GM19372 (cell line): ENCODE measurements around the gene RUNDC1.

Source experiments
- ATAC-seq: cut with Tn5 transposase; IDR thresholded peaks from one replicate; pipeline ENCODE4 v1.9.1; 2021; ENCODE audit warnings: mild to moderate bottlenecking, low read depth, moderate library complexity; ENCODE audit not compliant: unreplicated experiment

Gene RUNDC1

DNA sequence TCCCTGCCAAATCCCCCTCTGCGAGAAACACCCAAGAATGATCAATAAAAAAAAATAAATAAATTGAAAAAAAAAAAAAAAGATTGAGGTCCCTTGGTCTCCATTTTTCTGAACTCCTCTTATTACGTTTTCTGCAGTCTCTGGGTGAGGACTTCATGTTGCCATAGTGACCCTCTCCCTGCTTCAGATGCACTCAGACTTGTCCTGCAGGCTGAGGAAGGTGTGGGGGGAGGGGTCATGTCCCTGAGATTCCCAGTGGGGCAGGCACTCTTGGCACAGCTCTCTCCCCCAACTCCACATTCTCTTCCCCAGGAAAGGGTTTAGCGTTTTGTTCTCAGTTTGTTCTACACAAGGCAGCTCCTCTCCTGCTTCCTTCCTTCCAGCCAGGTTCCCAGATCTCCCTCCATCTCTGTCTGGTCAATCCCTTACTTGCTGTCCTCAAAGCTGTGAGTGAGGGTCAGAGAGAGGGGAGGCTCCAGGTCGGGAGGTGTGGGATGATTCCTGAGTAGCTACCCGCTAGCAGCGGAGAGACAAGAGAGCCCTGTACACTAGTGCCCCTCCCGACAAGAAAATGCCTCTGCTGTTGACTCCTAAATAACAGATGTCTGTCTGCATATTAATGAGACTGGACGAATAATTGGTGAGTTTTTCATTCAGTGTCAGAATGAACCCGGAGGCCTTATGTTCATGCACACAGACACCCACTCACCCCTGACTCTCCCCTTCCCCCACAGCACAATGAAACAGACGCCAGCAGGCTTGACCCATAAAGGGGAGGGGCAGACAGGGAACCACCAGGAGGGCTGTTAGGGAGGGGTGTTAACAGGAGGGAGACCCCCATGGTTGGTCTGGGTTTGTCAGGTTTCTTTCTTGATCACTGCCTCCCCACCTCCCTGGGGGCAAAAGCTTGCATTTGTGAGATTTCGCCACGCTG lies 53.9 kb downstream of the RUNDC1 start:
- no peak for ATAC-seq

GRCh38 chr17:43034894-43035293 lies 54.5 kb downstream of the RUNDC1 start:
- no peak for ATAC-seq

DNA sequence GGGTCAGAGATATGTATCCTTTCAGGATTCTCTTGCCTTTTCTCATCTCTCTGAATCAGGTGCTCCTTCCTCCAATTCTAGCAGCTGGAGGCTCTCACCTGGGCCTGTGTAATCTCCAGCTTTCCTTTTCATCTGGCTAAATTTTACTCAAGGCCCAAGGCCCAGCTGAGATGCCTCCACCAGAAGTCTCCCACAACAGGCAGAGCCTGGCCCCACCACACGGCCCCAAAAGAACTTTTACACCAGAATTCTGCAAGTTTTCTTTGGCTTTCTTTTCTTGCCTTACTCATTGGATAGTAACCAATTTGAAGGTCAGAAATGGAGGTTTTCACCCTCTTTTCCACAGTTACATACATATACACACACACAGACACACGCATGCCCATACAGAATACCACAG lies 59.3 kb downstream of the RUNDC1 start:
- ATAC-seq: no peak

DNA sequence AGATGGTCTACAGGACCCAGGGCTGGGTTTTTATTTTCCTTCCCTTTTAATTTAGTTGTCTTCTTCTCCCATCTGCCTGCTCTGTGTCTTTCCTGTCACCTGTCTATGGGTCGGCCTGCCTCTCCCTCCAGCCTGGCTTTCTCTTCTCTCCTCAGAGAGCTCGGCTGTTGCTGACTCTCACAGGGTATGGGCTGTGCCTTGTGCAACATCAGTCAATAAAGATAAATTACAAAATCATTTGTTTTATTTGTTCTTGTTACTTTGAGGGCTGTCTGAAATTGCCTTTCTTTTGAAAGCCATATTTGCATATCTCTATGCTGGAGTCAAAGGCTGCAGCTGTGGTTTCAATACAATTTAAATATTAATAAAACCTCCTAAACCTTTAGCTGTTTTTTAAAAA lies 60.3 kb downstream of the RUNDC1 start:
- no peak for ATAC-seq

GRCh38 chr17:43042025-43042628 lies 61.8 kb downstream of the RUNDC1 start:
- no peak for ATAC-seq
